ENCODE data around the gene TAF4B.
"Not testable (repeated sequence)": the region's sequence is repeated elsewhere in the genome, so short reads cannot be mapped to it uniquely, and the experiment has no call there.

Gene TAF4B

DNA sequence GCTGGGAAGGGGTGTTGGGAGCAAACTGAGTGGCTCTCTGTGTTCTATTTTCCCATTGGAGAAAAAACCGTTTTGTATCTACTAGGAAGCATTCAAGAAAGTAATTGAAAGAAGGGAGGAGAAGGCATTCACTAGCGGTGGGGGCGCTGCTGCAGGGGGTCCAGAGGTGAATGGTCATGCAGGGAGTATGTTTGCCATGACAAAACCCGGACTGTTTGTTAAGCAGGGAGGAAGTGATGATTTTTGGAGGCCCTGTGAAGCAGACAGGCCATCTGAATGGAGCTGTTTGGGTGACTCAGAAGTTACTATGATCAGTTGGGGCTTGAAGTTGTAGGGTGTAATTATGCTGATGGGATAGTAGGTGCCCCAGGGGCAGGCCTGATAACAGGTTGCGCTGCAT lies 7.0 kb downstream of the TAF4B start:
- DNase-seq (ENCODE audit: low read depth, low spot score): no peak

DNA sequence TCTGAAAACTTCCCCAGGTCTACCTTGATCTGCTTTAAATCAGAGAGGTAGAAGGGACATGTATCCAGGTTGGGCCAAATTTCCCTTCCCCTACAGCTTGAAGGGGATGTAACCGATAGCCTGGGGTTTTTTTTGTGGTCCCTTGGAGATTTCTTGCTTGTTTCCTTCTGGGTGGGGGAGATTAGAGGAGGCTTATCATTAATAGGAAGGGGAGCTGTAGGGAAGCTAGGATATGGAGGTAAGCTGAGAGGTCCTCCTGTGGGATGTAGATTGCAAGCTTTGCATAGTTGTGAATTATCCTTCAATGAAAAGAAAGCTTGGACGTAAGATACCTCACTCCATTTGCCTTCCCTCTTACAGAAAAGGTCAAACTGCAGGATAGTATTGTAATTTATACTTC lies 11.1 kb downstream of the TAF4B start:
- not testable (repeated sequence) for DNase-seq (ENCODE audit: low read depth, low spot score)

DNA sequence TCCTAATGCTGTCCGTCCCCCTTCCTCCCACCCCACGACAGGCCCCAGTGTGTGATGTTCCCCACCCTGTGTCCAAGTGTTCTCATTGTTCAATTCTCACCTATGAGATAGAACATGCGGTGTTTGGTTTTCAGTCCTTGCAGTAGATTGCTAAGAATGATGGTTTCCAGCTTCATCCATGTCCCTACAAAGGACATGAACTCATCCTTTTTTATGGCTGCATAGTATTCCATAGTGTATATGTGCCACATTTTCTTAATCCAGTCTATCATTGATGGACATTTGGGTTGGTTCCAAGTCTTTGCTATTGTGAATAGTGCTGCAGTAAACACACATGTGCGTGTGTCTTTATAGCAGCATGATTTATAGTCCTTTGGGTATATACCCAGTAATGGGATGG lies 12.5 kb downstream of the TAF4B start:
- DNase-seq (ENCODE audit: low read depth, low spot score): not testable (repeated sequence)

DNA sequence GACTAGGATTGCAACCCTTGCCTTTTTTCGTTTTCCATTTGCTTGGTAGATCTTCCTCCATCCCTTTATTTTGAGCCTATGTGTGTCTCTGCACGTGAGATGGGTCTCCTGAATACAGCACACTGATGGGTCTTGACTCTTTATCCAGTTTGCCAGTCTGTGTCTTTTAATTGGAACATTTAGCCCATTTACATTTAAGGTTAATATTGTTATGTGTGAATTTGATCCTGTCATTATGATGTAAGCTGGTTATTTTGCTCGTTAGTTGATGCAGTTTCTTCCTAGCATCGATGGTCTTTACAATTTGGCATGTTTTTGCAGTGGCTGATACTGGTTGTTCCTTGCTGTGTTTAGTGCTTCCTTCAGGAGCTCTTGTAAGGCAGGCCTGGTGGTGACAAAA lies 16.1 kb downstream of the TAF4B start:
- DNase-seq (ENCODE audit: low read depth, low spot score): not testable (repeated sequence)

DNA sequence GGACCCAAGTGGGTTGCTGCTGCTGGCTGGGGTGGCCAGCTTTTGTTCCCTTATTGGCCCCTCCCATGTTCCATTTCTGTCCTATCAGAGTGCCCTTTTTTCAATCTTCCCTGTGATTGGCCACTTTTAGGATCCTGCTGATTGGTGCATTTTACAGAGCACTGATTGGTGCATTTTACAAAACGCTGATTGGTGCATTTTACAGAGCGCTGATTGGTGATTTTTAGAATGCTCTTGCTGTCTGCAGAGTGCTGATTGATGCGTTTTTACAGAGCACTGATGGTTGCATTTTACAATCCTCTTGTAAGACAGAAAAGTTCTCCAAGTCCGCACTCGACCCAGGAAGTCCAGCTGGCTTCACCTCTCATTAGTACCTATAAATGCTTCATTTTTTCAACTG lies 19.2 kb downstream of the TAF4B start:
- DNase-seq (ENCODE audit: low read depth, low spot score): not testable (repeated sequence)

- no peak for DNase-seq (ENCODE audit: low read depth, low spot score)
Measured at GRCh38 chr18:26252411-26252810, 26.2 kb downstream of the TAF4B start.

DNA sequence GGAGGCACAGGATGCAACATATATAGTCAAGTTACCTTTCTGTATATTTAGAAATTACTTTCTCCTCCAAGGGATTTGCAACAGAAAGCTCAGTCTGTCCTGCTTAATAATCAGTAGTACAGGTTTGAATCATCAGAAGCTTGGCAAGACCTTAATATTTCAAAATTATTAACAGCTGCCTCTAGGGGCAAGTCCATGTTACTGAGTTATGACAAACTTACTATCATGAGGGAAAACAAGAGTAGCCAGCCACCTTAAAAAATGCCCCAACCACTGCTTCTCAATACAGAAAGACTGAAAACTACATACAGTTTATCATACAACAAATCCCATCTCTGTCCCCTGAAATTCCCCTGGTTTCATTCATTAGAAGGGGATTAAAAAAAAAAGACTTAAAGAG lies 28.6 kb downstream of the TAF4B start:
- DNase-seq (ENCODE audit: low read depth, low spot score): not testable (repeated sequence)

DNA sequence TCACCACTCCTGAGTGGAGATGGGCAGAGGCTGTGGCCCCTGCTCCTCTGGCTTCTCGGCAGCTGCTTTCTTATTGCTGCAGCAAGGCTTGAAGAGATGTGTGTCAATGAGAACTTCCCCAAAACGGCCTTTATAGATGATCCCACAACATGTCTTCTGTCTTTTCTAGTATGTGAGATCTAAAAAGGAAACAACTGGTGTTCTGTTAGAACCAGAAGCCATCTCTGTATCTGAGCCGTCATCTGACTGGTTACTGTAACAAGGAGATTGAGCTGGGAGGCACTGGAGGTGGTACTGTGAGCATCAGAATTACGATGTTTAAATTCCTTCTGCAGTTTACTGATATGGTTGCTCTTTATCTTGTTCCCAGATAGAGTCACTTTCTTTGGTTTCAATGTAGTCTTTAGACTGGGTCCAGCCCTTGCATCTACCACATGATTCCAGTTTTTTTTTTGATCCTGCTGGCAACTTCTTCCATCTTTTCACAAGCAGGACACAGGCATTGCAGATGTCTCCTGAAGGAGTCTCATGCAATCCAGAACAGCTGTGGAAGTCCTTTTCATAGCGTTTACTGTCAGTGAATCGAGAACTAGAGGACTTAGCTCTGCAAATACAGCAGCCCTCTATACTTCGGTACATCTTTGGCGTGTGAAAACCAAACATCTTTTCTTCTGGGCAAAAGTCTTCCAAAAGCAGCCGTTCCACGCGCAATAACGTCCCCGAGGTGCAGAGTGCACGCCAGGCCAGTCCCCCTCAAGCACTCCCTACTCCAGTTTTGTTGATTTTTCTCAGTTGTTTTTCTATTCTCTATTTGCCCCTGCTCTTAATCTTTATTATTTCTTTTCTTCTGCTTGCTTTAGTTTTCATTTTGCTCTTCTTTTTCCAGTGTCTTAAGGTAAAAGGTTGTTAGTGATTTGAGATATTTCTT lies 29.7 kb downstream of the TAF4B start:
- no peak for DNase-seq (ENCODE audit: low read depth, low spot score)

GRCh38 chr18:26258711-26259110 lies 32.5 kb downstream of the TAF4B start:
- no peak for DNase-seq (ENCODE audit: low read depth, low spot score)

- not testable (repeated sequence) for DNase-seq (ENCODE audit: low read depth, low spot score)
Measured at GRCh38 chr18:26259416-26259815, 33.2 kb downstream of the TAF4B start.

DNA sequence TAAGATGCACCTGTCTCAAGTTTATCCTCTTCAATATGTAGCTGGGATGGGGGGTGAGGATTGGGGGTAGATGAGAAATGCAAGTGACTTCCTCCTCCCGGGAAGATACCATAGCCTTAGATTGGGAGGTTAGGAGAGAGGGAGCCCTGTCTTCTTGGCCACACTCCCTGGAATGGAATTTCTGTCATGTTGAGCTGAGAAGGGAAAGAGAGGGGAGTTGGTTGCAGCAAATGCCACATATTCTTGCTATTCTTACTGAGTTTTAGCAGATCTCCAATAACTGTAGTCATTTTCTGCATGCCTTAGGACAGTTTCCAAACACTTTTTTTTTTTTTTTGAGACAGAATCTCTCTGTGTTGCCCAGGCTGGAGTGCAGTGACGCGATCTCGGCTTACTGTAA lies 35.9 kb downstream of the TAF4B start:
- DNase-seq (ENCODE audit: low read depth, low spot score): no peak

DNA sequence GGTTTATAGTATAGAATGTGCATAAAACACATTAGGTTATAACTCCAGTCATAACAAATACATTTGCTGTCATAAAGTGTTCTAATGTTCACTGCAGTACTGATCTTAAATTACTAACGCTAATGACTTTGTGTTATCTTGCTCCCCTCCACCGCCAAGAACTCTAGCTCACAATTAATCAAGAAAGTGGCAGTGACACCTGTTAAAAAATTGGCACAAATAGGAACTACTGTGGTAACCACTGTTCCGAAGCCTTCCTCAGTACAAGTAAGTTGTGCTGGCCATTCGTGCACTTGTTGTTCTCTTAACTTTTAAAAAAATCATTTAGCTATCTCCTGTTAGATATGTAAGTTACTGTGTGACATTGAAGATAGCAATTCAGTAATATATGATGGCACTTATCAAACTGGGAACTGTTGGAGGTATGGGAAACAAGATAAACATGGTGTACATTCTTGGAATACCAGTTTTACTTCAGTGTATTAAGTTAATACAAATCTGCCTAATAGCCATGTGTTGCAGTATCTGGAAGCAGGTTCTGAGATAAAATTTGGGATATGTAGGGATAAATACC lies 41.2 kb downstream of the TAF4B start:
- DNase-seq (ENCODE audit: low read depth, low spot score): no peak

- no peak for DNase-seq (ENCODE audit: low read depth, low spot score)
Measured at GRCh38 chr18:26268454-26268853, 42.2 kb downstream of the TAF4B start.

GRCh38 chr18:26271917-26272549 lies 45.8 kb downstream of the TAF4B start:
- no peak for DNase-seq (ENCODE audit: low read depth, low spot score)

GRCh38 chr18:26277374-26277773 lies 51.1 kb downstream of the TAF4B start:
- no peak for DNase-seq (ENCODE audit: low read depth, low spot score)

- DNase-seq (ENCODE audit: low read depth, low spot score): no peak
Measured at GRCh38 chr18:26279428-26279827, 53.2 kb downstream of the TAF4B start.

DNA sequence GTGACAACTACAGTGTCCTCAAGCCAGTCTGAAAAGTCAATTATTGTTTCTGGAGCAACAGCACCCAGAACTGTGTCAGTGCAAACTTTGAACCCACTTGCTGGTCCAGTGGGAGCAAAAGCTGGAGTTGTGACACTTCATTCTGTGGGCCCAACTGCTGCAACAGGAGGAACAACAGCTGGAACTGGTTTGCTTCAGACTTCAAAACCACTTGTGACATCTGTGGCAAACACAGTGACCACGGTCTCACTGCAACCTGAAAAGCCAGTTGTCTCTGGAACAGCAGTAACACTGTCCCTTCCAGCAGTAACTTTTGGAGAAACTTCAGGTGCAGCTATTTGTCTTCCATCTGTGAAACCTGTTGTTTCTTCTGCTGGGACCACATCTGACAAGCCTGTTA lies 59.8 kb downstream of the TAF4B start:
- DNase-seq (ENCODE audit: low read depth, low spot score): no peak

- no peak for DNase-seq (ENCODE audit: low read depth, low spot score)
Measured at GRCh38 chr18:26287644-26288043, 61.4 kb downstream of the TAF4B start.

DNA sequence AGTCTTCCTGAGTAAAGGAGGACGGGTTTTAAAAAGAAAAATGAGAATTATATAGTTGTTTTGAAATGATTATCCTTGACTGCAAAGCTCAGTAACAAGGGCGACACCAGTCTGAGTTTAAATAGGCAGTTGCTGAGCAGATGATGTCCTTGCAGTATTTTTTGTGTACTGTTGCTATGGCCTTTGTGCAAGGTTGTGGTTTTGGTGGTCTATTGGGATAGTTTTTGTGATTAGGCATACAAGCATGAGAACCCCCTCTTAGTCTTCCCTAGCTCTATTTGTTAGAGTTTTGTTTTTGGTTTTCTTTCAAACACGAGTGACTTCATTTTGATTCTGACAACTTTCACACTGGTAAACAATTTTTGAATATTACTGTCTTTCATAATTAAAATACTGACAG lies 64.1 kb downstream of the TAF4B start:
- DNase-seq (ENCODE audit: low read depth, low spot score): no peak

GRCh38 chr18:26293982-26294381 lies 67.7 kb downstream of the TAF4B start:
- no peak for DNase-seq (ENCODE audit: low read depth, low spot score)

DNA sequence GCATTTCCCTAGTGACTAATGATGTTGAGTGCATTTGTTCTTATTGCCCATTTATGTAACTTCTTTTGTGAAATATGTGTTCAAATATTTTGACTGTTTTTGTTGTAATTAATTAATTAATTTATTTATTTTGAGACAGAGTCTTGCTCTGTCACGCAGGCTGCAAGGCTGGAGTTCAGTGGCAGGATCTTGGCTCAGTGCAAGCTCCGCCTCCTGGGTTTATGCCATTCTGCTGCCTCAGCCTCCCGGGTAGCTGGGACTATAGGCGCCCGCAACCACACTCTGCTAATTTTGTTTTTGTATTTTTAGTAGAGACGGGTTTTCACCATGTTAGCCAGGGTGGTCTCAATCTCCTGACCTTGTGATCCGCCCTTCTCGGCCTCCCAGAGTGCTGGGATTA lies 71.9 kb downstream of the TAF4B start:
- no peak for DNase-seq (ENCODE audit: low read depth, low spot score)

DNA sequence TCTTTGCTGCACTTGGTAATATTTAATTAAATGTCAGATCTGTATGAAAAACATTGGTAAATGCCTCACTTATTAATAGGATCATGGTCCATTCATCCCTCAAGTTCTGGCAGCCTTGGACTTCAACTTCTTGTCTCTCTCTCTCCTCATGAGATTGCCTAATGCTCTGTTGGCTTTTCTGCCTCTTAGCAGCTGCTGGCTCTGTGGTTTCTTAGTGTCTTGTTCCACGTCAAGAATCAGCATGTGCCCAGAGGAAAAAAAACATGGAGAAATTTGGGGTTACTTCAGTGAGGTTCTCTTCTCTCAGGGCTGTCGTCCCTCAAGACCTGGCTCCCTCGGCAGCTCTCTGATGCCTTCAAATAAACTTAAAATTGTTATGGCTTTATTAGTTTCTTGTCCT lies 75.4 kb downstream of the TAF4B start:
- DNase-seq (ENCODE audit: low read depth, low spot score): peak; percentile 5

DNA sequence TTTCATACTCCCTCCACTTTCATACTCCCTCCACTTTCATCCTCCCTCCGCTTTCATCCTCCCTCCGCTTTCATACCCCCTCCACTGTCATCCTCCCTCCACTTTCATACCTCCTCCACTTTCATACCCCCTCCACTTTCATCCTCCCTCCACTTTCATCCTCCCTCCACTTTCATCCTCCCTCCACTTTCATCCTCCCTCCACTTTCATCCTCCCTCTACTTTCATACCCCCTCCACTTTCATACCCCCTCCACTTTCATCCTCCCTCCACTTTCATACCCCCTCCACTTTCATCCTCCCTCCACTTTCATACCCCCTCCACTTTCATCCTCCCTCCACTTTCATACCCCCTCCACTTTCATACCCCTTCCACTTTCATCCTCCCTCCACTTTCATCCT lies 77.0 kb downstream of the TAF4B start:
- not testable (repeated sequence) for DNase-seq (ENCODE audit: low read depth, low spot score)

Data from brain pericyte (primary cell).